Umbilical cord (tissue), 2 donors: ENCODE results near the gene GPC6. TPM values are rescaled to one million over a fixed set of nuclear protein-coding genes. Genes with fewer than 3 reads are reported as not detected.

ENCODE experiments used
- DNase-seq: peaks from one replicate; pipeline ENCODE4 v3.0.0-alpha.2; 2015; ENCODE audit warnings: low spot score
- total RNA-seq: library from RNA; depleted of rRNA; stranded (reverse); fragments of >200 nt; gene quantifications from one replicate; pipeline ENCODE4 v1.2.3, GENCODE V29; 2014; ENCODE audit warnings: low replicate concordance; ENCODE audit not compliant: insufficient read depth

The GPC6 gene
- total RNA-seq, 1 donor from 2014 or later: 37.6 TPM

DNA sequence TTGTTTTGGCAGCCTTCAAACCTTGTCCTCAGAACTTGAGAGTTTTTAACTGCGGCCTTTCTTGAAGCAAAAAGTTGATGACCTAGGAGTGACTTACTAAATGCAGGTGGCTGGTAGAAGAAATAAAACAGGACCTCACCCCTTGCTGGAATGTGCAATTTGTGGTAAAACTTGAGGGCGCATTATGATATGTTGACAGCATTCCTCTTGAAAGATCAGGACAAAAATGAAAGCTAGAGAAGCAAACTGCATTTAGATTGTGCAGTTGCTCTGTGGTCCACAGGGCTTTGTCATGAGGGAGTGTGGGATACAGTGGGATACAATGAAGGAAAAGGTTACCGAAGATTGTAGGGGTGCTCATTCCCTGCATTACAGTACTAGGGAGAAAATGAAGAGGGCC is 504.2 kb downstream of the GPC6 start:
- peak; percentile 19 for DNase-seq

DNA sequence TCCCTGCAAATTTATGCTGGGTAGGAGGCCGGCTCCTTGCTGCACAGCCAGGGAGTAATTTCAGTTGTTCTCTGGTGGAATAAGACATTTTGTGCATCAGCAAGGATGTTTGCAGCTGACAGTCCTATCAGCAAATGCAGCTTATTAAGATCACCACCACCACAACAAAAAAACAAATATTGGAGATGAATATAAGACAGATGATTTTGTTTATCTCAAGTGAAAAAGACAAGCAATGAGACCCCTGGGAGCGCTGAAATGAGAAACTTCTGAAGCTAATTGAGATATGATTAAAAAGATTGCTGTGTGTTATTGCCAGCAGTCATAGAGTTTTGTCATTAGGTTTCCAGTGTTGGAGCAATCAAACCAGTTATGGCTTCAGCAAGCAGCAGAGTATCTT is 505.6 kb downstream of the GPC6 start:
- DNase-seq: no peak

DNA sequence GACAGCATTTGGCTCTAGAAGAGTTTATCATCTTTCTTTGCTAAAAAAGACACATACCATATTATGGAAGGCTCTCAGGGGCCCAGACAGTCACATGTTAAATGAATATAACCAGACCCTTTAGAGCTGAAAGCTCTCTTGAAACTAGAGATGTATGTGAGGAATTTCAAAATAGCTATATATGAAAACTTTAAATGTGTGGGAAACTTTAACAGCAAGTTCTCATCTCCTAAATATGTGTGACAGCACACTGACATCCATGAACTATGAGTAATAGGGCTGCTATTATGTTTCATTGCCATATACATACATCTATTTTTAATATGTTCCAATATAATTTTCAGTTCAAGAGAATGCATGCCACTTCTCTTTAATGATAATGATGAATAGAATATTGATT is 509.5 kb downstream of the GPC6 start:
- peak; percentile 48 for DNase-seq

DNA sequence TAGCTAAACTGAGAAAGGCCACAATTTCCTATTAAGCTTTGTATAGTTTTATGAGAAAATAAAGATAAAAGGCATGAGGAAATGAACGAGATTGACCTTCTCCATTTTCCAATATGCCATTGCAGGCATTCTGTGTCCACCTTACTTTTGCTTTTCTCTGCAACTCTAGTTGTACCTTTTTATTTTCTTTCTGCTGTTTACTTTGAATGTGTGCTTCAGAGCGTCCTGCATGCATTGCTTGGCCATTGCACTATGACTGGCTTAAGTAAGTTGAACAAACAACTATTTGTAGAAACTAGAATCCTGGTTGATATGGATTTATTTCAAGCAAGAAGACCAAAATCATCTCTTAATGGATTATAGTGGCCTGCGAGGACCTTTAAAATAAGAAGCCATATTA is 510.3 kb downstream of the GPC6 start:
- DNase-seq: no peak

DNA sequence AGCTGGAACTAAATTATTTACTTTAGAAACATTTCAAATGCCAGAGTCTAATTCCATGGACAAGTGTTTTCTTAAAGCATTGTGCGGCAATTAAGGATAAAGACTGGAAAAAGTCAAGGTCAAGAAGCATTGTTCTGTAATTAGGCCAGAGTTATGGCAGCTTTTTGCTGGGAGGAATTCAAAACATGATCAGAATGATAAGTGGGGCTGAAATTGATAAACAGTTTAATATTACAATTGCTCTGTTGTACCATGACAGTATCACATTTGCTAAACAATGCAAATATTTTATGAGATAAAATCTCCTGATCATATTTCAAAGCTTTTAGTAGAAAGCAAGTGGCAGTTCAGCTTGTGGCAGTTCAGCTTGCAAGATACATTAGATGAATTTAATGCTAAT is 513.7 kb downstream of the GPC6 start:
- no peak for DNase-seq

DNA sequence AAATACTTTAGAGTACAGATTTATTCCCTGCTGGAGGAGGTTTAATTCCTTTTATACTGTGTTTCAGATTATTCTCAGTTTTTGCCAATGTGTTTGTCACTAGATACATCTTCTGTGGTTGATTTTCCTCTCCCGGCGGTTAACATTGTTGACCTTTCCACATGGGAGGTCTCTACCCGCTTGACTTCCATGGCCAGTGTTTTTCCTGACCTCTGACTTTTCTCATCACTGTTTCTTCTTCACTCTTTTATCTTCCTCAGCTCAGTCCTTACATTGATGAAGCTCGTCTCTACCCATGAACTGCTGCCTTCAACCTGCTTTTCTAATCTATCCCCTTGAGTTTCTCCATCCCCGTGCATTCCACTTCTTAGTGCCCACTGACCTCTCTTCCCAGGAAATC is 517.4 kb downstream of the GPC6 start:
- DNase-seq: no peak

DNA sequence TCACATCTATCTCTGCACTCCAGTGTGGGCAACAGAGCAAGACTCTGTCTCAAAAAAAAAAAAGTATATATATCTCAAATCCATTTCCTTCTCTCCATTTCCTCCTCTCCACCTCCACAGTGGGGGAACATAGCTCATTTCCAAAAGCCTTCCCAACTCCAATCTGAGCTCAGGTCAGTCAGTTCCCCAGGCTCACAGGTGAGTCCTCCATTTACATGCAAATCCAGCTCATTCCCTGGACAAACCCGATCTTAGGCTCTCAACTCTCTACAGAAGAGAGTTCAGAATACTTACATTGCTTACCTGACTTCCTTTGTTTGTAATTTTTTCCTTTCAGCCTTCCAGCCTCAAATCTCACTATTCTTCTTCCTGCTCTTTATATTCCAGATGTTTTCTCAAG is 518.3 kb downstream of the GPC6 start:
- DNase-seq: no peak

DNA sequence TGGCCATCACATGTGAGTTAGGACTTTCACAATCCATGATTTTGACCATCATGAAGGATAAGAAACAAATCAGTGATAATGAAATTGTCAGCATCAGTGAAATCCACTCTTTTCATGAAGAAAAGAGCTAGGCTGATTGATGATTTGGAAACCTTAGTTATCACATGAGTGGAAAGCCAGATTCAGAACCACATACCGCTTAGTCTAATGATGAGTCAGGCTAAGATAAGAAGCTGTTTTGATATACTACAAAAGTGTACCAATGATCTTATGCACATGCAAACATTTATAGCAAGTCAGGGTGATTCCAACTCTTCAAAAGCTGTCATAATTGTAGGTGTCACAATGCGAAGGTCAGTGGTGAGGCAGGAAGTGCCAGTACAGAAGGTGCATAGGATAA is 519.3 kb downstream of the GPC6 start:
- DNase-seq: peak; percentile 66

DNA sequence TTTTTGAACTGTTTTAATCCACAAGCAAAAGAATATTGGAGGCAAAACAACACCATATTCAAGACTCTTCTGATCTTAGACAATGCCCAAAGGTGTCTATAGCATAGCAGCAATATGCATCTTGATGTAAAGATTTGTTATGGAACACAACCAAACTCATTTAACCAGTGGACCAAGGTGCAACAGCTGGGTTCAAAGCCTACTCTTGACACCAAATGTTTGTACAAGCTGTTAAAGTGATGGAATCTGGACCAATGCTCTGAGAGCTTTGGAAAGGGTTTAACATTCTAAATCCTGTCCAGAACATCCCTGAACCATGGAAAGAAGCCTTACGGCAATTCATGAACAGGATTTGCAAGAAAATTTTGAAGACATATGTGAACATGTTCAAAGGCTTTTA is 520.0 kb downstream of the GPC6 start:
- no peak for DNase-seq

DNA sequence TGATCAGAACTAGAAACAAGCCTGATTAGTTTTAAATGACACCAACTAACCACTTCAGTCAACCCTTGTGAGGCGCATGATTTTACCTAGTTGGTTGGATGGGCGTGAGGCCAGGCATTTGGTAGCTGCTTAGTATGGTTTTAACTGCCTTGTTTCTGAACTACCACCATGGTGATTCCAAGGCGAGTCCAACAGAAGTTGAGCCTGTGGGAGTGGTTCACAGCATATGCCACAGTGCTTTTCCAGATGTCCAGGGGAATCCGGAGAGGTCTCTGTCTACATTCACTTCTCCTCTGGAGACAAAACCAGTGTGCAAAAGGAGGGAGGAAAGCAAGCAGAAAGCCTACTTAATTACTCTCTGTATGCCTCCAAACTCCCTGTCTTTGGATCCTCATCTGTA is 524.1 kb downstream of the GPC6 start:
- no peak for DNase-seq

DNA sequence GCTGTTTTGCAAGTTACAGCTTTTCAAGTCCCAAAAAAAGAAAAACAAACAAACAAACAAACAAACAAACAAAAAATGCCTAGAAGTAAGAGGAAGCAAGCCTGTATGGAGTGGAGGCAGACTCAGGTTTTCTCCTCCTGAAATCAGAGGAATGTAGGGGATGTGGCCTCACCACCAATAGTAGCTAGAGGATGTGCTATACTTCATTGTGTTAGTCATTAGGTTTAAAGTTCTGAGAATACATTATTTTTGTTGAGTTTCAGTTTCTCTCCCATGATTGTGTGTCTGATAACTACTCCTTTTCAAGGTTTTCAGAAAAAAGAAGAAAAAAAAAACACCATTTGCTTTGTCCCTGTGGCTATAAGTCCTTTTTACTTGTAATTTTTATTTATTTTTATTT is 524.5 kb downstream of the GPC6 start:
- DNase-seq: no peak

DNA sequence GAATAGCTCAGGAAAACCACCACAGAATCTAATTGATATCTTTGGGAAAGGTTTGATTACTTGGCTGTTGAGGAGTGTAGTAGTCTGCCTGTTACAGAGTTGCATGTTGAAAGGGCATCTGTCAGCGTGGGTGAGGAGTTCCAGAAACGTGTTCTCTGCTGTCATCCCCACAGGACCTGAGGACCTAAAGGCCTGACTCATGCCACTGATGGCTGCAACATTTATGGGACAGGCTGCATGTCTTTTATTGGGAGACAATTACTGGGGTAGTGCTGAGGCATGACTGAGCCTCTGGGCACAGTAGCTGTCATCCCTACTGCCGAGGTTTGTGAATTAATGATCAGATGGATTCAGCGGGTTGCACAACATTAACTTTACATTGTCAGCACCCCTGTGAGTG is 525.9 kb downstream of the GPC6 start:
- DNase-seq: peak; percentile 54

DNA sequence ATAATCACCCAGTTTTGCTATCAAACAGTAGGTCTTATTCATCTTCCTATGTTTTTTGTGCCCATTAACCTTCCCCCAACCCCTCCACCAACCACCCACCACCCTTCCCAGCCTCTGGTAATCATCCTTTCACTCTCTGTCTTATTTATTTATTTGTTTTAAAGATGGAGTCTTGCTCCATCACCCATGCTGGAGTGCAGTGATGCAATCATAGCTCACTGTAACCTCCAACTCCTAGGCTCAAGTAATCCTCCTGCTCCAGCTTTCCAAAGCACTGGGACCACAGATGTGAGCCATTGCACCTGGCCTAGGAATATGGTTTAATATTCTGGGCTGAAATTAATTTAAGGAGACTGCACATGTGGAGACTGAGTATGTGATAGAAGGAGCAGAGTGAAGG is 527.0 kb downstream of the GPC6 start:
- no peak for DNase-seq

DNA sequence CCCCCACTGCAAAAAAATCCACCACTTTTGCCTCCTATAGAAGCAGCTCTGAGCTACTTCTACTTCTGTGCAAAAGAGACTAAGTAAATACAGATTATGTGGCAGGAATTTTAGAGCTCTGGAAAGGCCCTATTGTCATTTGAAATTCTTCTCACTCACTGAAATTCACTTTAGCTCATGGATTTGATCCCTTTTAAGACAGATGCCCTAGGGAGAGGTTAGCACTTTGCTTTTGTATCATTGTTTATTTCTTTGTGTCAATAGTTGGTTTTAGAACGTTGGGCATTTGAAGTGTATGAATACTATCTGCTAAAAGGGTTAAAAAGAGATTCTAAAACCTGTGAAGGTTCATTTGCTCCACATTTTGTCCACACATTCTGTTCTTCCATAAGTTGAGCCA is 528.7 kb downstream of the GPC6 start:
- no peak for DNase-seq

DNA sequence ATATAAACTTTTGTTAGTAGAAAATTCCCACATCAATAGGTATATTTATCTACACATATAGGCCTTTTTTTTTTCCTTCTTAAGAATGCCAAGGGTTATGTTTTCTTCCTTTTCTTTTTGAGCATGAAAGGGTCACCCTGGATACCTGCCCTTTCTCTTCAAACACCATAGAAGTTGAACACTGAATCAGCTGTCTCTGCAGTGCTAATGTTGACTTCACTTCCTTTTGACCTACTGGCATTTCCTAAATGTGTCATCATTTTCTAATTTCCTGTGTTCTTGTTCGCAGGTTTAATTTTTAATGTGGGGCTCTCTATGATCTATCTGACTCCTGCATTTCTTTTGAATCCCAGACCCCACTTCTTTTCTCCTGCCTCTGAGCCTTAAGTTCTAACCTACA is 532.0 kb downstream of the GPC6 start:
- DNase-seq: no peak

DNA sequence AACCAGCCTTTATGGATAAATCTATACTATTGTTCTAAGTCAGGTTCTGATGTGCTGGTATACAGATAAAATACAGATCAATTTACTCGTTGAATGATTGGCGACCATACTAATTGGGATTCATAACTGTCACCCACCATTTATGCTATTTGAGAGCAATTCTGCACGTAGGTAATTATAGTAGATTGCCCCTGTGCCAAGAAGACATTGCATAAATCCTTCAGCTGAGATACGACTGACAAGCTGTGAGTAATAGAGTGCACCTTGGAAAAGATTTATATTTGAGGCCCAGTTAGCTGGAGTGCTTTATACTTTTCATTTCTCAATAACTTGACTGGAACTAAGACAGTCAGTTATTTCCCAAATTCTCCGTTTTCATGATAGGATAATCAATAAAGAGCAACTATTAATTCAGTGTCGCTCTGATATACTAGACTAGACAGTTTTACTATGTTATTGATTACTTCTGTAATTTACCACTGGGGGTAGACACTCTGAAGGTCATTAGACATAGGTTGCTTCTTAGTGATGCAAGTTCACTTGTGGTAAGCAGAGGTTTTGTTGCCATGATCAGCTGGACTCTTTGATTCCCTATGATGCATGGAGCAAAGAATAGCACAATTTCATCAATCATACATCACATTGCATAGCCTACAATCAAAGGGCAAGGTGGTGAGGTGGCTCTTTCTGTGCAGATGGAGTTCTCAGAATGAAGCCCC is 536.3 kb downstream of the GPC6 start:
- DNase-seq: no peak

DNA sequence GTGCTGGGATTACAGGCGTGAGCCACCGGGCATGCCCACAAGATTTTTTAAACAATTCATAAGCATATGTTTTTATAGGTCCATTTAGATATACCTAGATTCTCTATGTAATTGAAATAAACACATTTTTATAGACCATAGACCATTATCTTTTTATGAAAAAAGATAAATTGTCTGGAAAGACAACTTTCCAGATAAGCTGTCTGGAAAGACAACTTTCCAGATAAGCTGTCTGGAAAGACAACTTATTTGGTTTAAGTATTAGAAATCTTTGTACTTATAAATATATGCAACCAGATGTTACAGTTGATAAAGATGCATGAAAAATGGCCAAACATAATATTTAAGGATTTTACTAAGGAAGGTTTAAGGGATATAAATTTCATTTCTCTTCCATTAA is 538.5 kb downstream of the GPC6 start:
- peak; percentile 69 for DNase-seq

DNA sequence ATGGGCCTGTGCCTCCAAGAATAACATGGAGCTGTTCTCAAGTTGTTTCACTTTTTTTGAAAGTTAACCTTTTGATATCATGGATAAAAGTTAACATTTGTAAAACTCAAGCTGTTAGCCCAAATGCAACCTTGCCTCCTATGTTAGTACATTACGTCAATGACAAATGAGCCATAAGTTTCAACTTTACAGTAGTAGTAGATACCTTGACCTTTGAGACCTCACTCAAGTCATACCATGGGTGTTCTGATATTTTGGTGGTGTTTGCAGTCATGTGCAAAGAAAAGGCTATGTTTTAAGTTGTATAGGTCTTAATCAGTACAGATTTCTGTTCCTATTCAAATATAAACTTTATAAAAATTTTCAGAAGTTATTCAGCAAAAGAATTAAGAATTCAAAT is 539.2 kb downstream of the GPC6 start:
- no peak for DNase-seq

DNA sequence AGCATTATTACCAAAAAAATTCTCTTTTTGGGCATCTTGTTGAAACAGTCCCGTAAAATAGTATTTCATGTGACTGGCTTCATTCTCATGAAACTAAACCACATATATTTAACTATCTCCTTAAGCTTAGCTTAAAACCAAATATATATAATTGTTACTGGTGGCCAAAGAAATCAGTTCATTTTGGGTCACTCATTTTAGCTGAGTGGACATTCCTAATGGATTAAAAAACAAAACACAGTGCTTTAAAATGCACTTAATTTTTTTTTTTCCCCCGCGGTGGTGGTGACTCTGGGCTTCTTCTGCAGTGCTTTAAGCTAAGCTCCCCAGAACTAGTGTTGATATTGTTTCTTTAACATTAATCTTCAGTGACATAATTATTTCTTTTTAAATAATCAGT is 540.1 kb downstream of the GPC6 start:
- DNase-seq: no peak

DNA sequence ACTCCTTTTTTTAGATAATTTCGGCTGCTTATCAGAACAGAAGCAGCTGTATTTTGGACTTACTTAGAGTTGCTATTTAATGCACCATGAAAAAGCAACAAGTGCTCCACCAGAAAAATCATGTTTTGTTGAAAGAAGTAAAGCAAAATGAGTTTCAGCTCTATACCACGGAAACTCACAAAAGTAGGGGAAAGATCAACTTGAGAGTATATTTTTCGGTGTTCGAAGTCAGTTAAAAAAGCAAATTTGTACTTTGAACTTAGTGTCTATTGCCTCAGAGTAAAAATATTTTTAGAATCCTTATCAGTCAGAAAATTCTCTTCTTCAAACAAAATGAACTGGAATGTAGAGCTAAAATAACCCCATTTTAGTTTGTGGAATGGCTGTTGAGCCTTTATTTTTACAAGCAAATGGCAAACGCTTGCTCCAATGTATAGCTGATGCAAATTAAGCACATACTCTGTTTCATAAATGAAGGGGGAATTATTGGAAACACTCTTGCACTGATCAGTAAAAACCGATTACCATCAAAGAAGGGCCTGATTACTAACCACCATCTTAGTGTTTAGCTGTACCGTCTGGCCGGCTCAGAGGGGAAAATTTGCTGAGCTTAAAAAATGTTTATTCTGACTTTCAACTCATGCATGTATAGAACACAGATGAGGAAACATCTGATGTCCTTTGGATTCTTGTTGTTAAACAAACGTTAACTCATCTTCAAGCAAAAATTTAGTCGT is 540.7 kb downstream of the GPC6 start:
- DNase-seq: peak; percentile 56

DNA sequence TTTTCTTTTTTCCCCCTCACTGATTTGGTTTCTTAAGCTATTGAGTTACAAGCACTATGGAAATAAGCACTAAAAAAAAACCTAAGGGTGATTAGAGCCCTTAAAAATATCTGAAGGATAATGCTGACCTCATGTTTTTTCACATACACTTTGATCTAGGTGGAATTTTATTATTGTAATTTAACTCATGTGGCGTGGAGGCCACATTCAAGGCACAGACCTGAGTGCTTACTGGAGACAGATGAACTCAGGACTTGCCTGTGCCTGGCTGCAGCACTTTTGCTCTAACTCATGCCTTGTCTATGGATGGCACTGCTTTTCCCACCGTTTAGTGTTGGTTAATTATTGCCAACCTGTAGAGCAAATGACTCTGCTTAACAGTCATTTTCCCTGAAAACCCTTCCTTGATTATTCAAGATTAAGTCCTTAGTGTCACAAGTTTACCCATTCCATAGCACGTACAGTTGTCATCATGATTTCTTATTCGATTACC is 541.4 kb downstream of the GPC6 start:
- DNase-seq: no peak

DNA sequence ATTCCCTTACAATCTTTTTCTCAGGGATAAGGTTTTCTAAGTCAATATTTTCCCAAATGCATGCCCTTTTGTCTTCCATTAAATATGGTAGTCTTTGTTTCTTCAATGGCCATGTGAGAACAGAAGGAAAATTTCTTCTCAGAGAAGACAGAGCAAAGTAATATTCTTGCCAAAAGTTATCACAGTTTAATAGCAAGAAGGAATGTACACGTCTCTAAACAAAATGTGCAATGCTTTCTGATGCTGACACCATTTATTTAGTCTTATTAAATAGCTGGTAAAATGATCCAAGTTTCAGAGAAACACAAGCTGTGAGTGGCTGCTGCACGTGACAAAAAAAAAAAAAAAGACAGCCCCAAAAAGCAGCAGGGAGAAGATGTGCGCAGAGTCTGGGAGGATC is 542.5 kb downstream of the GPC6 start:
- DNase-seq: no peak

DNA sequence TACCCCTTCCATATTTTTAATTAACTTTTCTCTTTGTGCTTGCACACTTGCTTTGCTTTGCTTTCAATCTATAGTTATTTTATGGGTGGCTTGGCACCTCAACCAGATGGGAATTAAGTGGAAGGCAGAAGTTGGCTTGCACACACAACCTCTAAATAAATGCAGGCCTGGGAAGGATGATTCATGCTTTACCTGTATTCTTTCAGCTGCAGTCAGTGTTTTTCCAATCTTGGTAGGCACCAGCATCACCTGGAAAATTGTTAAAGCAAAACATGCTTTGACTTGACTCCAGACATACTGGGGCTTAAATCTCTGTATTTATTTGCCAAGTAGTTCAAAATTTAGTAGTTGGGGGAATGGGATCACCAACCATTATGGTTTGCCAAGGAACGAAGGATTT is 543.0 kb downstream of the GPC6 start:
- DNase-seq: no peak
